LNCaP clone FGC (cell line): ENCODE measurements around the gene ST7.
A peak's percentile ranks its signal among the peaks of the same experiment; 100 is the strongest.

ENCODE experiments used
- DNase-seq: peaks from one replicate; pipeline ENCODE4 v3.0.0-alpha.2; 2011; ENCODE audit warnings: low read depth
- H3K4me3 ChIP-seq: 2 replicates; pipeline ENCODE4 v1.5.1; 2011; ENCODE audit warnings: mild to moderate bottlenecking, low read depth, low read length, control low read depth
- CTCF ChIP-seq: IDR thresholded peaks from 2 replicates; pipeline ENCODE4 v1.5.1; 2012; ENCODE audit warnings: mild to moderate bottlenecking; ENCODE audit not compliant: control insufficient read depth, insufficient read depth; ENCODE audit errors: extremely low read depth

Gene ST7

DNA sequence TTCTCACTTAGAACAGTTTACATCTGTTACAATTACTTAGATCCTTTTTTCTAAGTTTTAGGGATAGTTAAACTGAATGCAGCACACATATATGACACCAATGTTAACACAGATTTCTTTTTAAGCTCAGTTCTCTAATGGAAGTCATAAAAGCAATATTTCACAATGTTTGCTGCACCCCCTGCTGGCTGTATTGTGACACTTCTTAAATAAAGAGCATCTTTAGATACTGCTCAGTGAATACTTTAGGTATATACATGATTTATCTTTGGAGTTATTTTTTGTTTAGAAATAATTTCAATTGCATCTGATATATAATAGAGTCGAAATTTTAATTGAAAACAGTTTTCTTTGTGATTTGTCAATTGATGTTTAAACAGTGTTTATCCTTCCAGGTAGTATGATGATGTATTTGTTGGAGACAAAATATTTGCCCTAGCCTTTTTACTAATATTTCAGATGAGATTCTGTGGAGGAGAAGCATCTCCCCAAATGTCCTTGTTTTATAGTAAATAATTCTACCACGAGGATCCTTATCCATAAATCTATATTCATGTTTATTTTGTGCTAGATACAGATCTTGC is 174.4 kb downstream of the ST7 start:
- DNase-seq = peak; percentile 51
- no peak overlapping the region for H3K4me3 ChIP-seq
- TF ChIP-seq CTCF = peak; percentile 69

- DNase-seq = no peak
- no peak overlapping the region for H3K4me3 ChIP-seq
- TF ChIP-seq CTCF = no peak
Observed at GRCh38 chr7:117129521-117129955, 176.2 kb downstream of the ST7 start.

- DNase-seq = no peak
- H3K4me3 ChIP-seq = no peak overlapping the region
- TF ChIP-seq CTCF = no peak
Observed at GRCh38 chr7:117130262-117130661, 177.0 kb downstream of the ST7 start.

GRCh38 chr7:117132321-117133120 is 179.2 kb downstream of the ST7 start:
- H3K4me3 ChIP-seq = no peak overlapping the region
- TF ChIP-seq CTCF = no peak
- no peak for DNase-seq

DNA sequence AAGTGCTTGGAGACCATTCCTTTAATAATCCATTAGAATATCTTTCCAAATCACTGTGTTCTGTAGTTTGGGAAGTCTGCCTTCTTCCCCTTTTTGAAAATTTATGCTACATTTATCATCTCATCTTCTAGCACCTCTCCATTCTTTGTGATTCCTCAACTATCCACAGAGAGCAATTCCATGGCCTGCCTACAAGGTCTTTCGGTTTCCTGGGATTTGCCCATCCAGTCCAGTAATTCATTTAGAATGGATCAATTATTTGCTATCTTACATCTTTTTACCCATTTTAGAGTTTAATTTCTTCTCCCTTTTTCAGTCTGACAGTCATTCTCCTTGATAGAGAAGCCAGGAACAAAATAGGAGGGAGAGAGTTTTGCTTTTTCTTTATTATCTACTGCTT is 179.8 kb downstream of the ST7 start:
- TF ChIP-seq CTCF = no peak
- no peak overlapping the region for H3K4me3 ChIP-seq
- no peak for DNase-seq

- no peak for TF ChIP-seq CTCF
- DNase-seq = no peak
Observed at GRCh38 chr7:117134411-117134810, 181.1 kb downstream of the ST7 start.

More at GRCh38 chr7:117134411-117134810, 181.1 kb downstream of the ST7 start:
- H3K4me3 ChIP-seq = no peak overlapping the region
